ENCODE data around the gene MEG3. TPM values are rescaled to one million over a fixed set of nuclear protein-coding genes. Genes with fewer than 3 reads are reported as not detected.

Gene MEG3
- total RNA-seq, 1 donor from 2014 or later = not detected

GRCh38 chr14:100903134-100903468, 77.2 kb downstream of the MEG3 start:
- Mint-ChIP-seq H3K36me3 (ENCODE audit: low read depth) (peaks cover 2% of the 10 kb centered on the region), H3K9me3 (ENCODE audit: low read depth) (no peaks in the 10 kb centered on the region), H3K4me3 (ENCODE audit: unreplicated experiment) (no peak overlapping the region), H3K27me3 (ENCODE audit: low read depth) (peaks cover 67% of the 10 kb centered on the region), H3K4me1 (ENCODE audit: low read depth) (peaks cover 29% of the 10 kb centered on the region), H3K27ac (ENCODE audit: unreplicated experiment) (no peak overlapping the region)
- TF ChIP-seq, protein P1, sequence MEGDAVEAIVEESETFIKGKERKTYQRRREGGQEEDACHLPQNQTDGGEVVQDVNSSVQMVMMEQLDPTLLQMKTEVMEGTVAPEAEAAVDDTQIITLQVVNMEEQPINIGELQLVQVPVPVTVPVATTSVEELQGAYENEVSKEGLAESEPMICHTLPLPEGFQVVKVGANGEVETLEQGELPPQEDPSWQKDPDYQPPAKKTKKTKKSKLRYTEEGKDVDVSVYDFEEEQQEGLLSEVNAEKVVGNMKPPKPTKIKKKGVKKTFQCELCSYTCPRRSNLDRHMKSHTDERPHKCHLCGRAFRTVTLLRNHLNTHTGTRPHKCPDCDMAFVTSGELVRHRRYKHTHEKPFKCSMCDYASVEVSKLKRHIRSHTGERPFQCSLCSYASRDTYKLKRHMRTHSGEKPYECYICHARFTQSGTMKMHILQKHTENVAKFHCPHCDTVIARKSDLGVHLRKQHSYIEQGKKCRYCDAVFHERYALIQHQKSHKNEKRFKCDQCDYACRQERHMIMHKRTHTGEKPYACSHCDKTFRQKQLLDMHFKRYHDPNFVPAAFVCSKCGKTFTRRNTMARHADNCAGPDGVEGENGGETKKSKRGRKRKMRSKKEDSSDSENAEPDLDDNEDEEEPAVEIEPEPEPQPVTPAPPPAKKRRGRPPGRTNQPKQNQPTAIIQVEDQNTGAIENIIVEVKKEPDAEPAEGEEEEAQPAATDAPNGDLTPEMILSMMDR (IDR thresholded peaks at IDR 0.05) = no peak
- peak; percentile 42 for DNase-seq (ENCODE audit: low spot score)

- Mint-ChIP-seq H3K27ac (ENCODE audit: unreplicated experiment) (no peak within 1 kb of the TSS), H3K27me3 (ENCODE audit: low read depth) (peaks cover 67% of the 10 kb centered on the region), H3K4me3 (ENCODE audit: unreplicated experiment) (peak within 1 kb of the TSS; percentile 76), H3K36me3 (ENCODE audit: low read depth) (peaks cover 2% of the 10 kb centered on the region), H3K9me3 (ENCODE audit: low read depth) (no peaks in the 10 kb centered on the region), H3K4me1 (ENCODE audit: low read depth) (peaks cover 29% of the 10 kb centered on the region)
- TF ChIP-seq, protein P1 (IDR thresholded peaks at IDR 0.05) = no peak
- peak; percentile 64 for DNase-seq (ENCODE audit: low spot score)
These were observed 77.8 kb downstream of the MEG3 start, which contains the start of gene RTL1 for GRCh38 chr14:100903672-100904185. Gene RTL1 (minus strand): TSS chr14:100903722. CDS start chr14:100884788, 18,934 bp downstream.

DNA sequence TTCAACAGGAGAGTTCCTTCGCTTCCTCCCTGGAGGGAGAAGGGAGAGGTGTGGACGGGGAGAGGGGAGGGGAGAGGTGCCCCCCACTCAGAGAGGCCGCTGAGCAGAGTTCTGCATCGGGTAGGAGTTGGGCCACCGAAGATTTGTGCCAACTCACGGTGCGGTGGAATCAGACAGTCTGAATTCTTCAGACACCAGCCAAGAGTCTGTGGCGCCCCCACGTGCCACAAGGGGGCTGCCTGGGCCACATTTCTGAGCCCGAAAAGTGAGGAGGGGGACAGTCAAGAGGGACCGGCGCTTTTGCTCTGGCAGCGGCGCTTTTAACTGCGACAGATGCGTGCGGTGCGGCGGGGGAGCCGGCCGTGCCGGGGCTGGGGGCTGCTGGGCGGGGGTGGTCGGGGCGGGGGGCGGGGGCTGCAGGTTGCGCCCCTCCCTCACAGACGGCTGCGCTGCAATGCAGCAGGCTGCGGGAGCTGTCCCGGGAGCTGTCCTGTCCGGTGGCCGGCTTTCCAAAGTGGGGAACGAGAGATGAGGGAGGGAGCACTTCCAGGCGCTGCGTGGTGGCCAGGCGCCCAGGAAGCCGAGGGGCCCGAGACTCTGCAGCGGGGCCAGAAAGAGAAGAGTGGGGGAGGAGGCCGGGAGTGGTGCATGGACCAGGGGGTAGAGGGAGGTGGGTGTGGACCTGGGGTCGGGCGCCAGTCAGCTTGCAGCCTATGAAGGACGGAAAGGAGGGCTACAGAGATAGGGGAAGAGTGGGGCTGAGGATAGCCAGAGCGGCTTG, 78.6 kb downstream of the MEG3 start:
- peaks cover 60% of the 10 kb centered on the region for H3K27me3 Mint-ChIP-seq (ENCODE audit: low read depth)
- H3K27ac Mint-ChIP-seq (ENCODE audit: unreplicated experiment) = no peak overlapping the region

DNA sequence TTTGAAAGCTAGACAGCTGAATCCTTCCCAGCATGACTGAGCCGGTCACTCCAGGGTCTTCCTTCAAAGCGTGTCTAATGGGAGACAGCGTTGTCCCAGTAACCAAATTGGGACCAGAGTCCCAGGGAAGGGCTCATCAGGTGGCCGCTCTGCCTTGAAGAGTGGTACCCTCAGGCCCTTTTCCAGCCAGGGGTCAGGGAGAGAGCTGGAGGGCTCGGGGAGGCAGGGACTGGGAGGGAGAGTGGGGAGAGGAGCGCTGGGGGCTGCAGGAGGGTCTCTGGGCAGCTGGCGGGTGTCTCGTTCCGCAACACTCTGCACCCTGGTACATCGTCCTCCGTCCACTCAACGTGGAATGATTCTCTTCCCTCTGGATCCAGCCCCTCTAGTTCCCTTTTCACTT, 79.2 kb downstream of the MEG3 start:
- TF ChIP-seq, protein P1 (IDR thresholded peaks at IDR 0.05) = no peak
- H3K36me3 Mint-ChIP-seq (ENCODE audit: low read depth) = peaks cover 2% of the 10 kb centered on the region
- H3K4me1 Mint-ChIP-seq (ENCODE audit: low read depth) = peaks cover 18% of the 10 kb centered on the region
- H3K9me3 Mint-ChIP-seq (ENCODE audit: low read depth) = no peaks in the 10 kb centered on the region
- no peak overlapping the region for H3K27ac Mint-ChIP-seq (ENCODE audit: unreplicated experiment)
- H3K4me3 Mint-ChIP-seq (ENCODE audit: unreplicated experiment) = peak overlapping the region; percentile 76
- DNase-seq (ENCODE audit: low spot score) = peak; percentile 60
- peaks cover 57% of the 10 kb centered on the region for H3K27me3 Mint-ChIP-seq (ENCODE audit: low read depth)

More for the DNA sequence above, 78.6 kb downstream of the MEG3 start:
- TF ChIP-seq, protein P1 (IDR thresholded peaks at IDR 0.05) = peak; percentile 76
- peak; percentile 76 for DNase-seq (ENCODE audit: low spot score)
- Mint-ChIP-seq H3K4me3 (ENCODE audit: unreplicated experiment) (peak overlapping the region; percentile 76), H3K4me1 (ENCODE audit: low read depth) (peaks cover 24% of the 10 kb centered on the region), H3K36me3 (ENCODE audit: low read depth) (peaks cover 2% of the 10 kb centered on the region), H3K9me3 (ENCODE audit: low read depth) (no peaks in the 10 kb centered on the region)

DNA sequence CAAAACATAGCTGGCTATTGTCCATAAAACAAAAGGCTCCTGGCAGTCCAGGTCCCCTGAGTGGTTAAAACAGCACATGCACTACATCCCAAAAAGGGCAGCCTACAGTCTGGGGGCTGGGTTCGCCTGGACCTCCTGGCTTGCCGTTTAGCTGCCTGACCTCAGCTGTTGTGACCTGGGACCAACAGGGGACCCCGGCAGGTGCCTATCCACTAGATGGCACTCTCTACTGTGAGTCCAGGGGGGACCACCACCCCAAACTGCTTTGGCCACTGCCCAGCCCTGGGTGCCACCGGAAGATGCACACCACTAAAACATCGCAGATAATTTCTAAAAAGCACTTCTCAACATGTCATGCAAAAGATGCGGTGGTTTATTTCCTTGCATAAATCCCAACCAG, 80.5 kb downstream of the MEG3 start:
- Mint-ChIP-seq H3K4me1 (ENCODE audit: low read depth) (peaks cover 11% of the 10 kb centered on the region), H3K4me3 (ENCODE audit: unreplicated experiment) (no peak overlapping the region), H3K36me3 (ENCODE audit: low read depth) (peaks cover 2% of the 10 kb centered on the region), H3K27ac (ENCODE audit: unreplicated experiment) (no peak overlapping the region), H3K9me3 (ENCODE audit: low read depth) (no peaks in the 10 kb centered on the region), H3K27me3 (ENCODE audit: low read depth) (peaks cover 47% of the 10 kb centered on the region)
- peak; percentile 51 for DNase-seq (ENCODE audit: low spot score)
- TF ChIP-seq, protein P1 (IDR thresholded peaks at IDR 0.05) = peak; percentile 53

All from chondrocyte (in vitro differentiated cells).